B cell (primary cell): Measurements from ENCODE around the gene WDR76.
"Not testable (repeated sequence)": the region's sequence is repeated elsewhere in the genome, so short reads cannot be mapped to it uniquely, and the experiment has no call there.

ENCODE experiments used
- CTCF ChIP-seq: fragments of 200-600 bp; IDR thresholded peaks from one replicate; pipeline ENCODE4 v1.8.0; 2022; ENCODE audit warnings: antibody characterized with exemption, mild to moderate bottlenecking
- EZH2 ChIP-seq: IDR thresholded peaks from 2 replicates; pipeline ENCODE4 v1.6.1; 2012; ENCODE audit warnings: borderline replicate concordance, low read depth, mild to moderate bottlenecking, moderate library complexity, low read length; ENCODE audit not compliant: insufficient read depth, poor library complexity, severe bottlenecking

DNA sequence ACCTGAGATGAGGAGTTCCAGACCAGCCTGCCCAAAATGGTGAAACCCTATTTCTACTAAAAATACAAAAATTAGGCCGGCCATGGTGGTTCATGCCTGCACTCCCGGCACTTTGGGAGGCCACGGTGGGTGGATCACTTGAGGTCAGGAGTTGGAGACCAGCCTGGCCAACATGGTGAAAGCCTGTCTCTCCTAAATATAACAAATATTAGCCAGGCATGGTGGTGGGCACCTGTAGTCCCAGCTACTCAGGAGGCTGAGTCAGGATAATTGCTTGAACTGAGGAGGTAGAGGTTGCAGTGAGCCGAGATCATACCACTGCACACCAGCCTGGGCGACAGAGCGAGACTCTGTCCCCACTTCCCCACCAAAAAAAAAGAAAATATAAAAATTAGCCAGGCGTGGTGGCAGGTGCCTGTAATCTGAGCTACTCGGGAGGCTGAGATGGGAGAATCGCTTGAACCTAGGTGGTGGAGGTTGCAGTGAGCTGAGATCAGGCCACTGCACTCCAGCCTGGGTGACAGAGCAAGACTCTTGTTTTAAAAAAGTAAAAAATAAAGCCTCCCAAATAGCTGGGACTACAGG is 4.0 kb downstream of the WDR76 start:
- not testable (repeated sequence) for TF ChIP-seq CTCF, EZH2
